ENCODE measurements around the gene GPR107. TPM values are rescaled to one million over a fixed set of nuclear protein-coding genes. Genes with fewer than 3 reads are reported as not detected.
A peak's percentile ranks its signal among the peaks of the same experiment; 100 is the strongest.

Gene GPR107
- total and polyA plus RNA-seq, 2 experiments from 2014 or later = 6.2 to 30.7 TPM

GRCh38 chr9:130150779-130151382 is 97.2 kb downstream of the GPR107 start (continued):
- TF ChIP-seq, protein P1, sequence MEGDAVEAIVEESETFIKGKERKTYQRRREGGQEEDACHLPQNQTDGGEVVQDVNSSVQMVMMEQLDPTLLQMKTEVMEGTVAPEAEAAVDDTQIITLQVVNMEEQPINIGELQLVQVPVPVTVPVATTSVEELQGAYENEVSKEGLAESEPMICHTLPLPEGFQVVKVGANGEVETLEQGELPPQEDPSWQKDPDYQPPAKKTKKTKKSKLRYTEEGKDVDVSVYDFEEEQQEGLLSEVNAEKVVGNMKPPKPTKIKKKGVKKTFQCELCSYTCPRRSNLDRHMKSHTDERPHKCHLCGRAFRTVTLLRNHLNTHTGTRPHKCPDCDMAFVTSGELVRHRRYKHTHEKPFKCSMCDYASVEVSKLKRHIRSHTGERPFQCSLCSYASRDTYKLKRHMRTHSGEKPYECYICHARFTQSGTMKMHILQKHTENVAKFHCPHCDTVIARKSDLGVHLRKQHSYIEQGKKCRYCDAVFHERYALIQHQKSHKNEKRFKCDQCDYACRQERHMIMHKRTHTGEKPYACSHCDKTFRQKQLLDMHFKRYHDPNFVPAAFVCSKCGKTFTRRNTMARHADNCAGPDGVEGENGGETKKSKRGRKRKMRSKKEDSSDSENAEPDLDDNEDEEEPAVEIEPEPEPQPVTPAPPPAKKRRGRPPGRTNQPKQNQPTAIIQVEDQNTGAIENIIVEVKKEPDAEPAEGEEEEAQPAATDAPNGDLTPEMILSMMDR (conservative IDR thresholded peaks at IDR 0.05; ENCODE audit: low read depth in 2 of 2) = no peak
- no peak for TF ChIP-seq CREB1 (CRISPR knock-in tag; IDR thresholded peaks at IDR 0.05; ENCODE audit: low read depth)

GRCh38 chr9:130154816-130155215 is 101.1 kb downstream of the GPR107 start:
- DNase-seq (ENCODE audit: low spot score) (no peak), ATAC-seq (no peak)
- Mint-ChIP-seq H3K27me3 (ENCODE audit: insufficient read depth, low read depth, poor library complexity) (peaks cover 16% of the 10 kb centered on the region), H3K4me3 (no peak overlapping the region), H3K9me3 (no peaks in the 10 kb centered on the region), H3K36me3 (ENCODE audit: low read depth) (no peaks in the 10 kb centered on the region), H3K4me1 (peaks cover 8% of the 10 kb centered on the region), H3K27ac (peak overlapping the region; percentile 83; the same call in 1 of the 2 replicates)
- no peak overlapping the region for H3K4me3 ChIP-seq
- H3K79me2 ChIP-seq (replicated peaks; ENCODE audit: insufficient read depth) = no peaks in the 10 kb centered on the region
- H3K27ac ChIP-seq (ENCODE audit: low read depth) = no peak overlapping the region
- 0 out of 2 replicates have a peak, but pooled peaks cover 3% of the 10 kb centered on the region for H3K9me2 ChIP-seq (ENCODE audit: insufficient read depth)
- no peaks in the 10 kb centered on the region for H3F3A ChIP-seq (replicated peaks; ENCODE audit: low read depth)
- H3K4me1 ChIP-seq (ENCODE audit: insufficient read depth) = peaks cover 17% of the 10 kb centered on the region
- H4K20me1 ChIP-seq (replicated peaks; ENCODE audit: insufficient read depth) = no peaks in the 10 kb centered on the region
- H3K36me3 ChIP-seq (ENCODE audit: insufficient read depth) = no peaks in the 10 kb centered on the region
- no peak overlapping the region for H3K4me2 ChIP-seq
- H3K27me3 ChIP-seq (ENCODE audit: insufficient read depth) = no peaks in the 10 kb centered on the region
- no peak overlapping the region for H2AFZ ChIP-seq
- no peak for TF ChIP-seq CREB1 (CRISPR knock-in tag; IDR thresholded peaks at IDR 0.05; ENCODE audit: low read depth)
- TF ChIP-seq, protein P2, sequence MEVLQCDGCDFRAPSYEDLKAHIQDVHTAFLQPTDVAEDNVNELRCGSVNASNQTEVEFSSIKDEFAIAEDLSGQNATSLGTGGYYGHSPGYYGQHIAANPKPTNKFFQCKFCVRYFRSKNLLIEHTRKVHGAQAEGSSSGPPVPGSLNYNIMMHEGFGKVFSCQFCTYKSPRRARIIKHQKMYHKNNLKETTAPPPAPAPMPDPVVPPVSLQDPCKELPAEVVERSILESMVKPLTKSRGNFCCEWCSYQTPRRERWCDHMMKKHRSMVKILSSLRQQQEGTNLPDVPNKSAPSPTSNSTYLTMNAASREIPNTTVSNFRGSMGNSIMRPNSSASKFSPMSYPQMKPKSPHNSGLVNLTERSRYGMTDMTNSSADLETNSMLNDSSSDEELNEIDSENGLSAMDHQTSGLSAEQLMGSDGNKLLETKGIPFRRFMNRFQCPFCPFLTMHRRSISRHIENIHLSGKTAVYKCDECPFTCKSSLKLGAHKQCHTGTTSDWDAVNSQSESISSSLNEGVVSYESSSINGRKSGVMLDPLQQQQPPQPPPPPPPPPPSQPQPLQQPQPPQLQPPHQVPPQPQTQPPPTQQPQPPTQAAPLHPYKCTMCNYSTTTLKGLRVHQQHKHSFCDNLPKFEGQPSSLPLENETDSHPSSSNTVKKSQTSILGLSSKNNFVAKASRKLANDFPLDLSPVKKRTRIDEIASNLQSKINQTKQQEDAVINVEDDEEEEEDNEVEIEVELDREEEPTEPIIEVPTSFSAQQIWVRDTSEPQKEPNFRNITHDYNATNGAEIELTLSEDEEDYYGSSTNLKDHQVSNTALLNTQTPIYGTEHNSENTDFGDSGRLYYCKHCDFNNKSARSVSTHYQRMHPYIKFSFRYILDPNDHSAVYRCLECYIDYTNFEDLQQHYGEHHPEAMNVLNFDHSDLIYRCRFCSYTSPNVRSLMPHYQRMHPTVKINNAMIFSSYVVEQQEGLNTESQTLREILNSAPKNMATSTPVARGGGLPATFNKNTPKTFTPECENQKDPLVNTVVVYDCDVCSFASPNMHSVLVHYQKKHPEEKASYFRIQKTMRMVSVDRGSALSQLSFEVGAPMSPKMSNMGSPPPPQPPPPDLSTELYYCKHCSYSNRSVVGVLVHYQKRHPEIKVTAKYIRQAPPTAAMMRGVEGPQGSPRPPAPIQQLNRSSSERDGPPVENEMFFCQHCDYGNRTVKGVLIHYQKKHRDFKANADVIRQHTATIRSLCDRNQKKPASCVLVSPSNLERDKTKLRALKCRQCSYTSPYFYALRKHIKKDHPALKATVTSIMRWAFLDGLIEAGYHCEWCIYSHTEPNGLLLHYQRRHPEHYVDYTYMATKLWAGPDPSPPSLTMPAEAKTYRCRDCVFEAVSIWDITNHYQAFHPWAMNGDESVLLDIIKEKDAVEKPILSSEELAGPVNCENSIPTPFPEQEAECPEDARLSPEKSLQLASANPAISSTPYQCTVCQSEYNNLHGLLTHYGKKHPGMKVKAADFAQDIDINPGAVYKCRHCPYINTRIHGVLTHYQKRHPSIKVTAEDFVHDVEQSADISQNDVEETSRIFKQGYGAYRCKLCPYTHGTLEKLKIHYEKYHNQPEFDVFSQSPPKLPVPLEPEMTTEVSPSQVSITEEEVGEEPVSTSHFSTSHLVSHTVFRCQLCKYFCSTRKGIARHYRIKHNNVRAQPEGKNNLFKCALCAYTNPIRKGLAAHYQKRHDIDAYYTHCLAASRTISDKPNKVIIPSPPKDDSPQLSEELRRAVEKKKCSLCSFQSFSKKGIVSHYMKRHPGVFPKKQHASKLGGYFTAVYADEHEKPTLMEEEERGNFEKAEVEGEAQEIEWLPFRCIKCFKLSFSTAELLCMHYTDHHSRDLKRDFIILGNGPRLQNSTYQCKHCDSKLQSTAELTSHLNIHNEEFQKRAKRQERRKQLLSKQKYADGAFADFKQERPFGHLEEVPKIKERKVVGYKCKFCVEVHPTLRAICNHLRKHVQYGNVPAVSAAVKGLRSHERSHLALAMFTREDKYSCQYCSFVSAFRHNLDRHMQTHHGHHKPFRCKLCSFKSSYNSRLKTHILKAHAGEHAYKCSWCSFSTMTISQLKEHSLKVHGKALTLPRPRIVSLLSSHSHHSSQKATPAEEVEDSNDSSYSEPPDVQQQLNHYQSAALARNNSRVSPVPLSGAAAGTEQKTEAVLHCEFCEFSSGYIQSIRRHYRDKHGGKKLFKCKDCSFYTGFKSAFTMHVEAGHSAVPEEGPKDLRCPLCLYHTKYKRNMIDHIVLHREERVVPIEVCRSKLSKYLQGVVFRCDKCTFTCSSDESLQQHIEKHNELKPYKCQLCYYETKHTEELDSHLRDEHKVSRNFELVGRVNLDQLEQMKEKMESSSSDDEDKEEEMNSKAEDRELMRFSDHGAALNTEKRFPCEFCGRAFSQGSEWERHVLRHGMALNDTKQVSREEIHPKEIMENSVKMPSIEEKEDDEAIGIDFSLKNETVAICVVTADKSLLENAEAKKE (CRISPR knock-in tag; IDR thresholded peaks at IDR 0.05) = no peak
- TF ChIP-seq ZNF331 (CRISPR knock-in tag; IDR thresholded peaks at IDR 0.05; ENCODE audit: low read depth) = no peak
- TF ChIP-seq, protein P1 (conservative IDR thresholded peaks at IDR 0.05; ENCODE audit: low read depth in 2 of 2) = no peak
- no peak for TF ChIP-seq ZNF114 (CRISPR knock-in tag; IDR thresholded peaks at IDR 0.05)
- TF ChIP-seq, protein P3, sequence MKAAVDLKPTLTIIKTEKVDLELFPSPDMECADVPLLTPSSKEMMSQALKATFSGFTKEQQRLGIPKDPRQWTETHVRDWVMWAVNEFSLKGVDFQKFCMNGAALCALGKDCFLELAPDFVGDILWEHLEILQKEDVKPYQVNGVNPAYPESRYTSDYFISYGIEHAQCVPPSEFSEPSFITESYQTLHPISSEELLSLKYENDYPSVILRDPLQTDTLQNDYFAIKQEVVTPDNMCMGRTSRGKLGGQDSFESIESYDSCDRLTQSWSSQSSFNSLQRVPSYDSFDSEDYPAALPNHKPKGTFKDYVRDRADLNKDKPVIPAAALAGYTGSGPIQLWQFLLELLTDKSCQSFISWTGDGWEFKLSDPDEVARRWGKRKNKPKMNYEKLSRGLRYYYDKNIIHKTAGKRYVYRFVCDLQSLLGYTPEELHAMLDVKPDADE (IDR thresholded peaks at IDR 0.05) = no peak
- TF ChIP-seq STAT1 (IDR thresholded peaks at IDR 0.05; ENCODE audit: unreplicated experiment) = no peak
- TF ChIP-seq, protein P4, sequence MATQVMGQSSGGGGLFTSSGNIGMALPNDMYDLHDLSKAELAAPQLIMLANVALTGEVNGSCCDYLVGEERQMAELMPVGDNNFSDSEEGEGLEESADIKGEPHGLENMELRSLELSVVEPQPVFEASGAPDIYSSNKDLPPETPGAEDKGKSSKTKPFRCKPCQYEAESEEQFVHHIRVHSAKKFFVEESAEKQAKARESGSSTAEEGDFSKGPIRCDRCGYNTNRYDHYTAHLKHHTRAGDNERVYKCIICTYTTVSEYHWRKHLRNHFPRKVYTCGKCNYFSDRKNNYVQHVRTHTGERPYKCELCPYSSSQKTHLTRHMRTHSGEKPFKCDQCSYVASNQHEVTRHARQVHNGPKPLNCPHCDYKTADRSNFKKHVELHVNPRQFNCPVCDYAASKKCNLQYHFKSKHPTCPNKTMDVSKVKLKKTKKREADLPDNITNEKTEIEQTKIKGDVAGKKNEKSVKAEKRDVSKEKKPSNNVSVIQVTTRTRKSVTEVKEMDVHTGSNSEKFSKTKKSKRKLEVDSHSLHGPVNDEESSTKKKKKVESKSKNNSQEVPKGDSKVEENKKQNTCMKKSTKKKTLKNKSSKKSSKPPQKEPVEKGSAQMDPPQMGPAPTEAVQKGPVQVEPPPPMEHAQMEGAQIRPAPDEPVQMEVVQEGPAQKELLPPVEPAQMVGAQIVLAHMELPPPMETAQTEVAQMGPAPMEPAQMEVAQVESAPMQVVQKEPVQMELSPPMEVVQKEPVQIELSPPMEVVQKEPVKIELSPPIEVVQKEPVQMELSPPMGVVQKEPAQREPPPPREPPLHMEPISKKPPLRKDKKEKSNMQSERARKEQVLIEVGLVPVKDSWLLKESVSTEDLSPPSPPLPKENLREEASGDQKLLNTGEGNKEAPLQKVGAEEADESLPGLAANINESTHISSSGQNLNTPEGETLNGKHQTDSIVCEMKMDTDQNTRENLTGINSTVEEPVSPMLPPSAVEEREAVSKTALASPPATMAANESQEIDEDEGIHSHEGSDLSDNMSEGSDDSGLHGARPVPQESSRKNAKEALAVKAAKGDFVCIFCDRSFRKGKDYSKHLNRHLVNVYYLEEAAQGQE (IDR thresholded peaks at IDR 0.05; ENCODE audit: unreplicated experiment) = no peak
- no peak for TF ChIP-seq EZH2phosphoT487 (IDR thresholded peaks at IDR 0.05; ENCODE audit: unreplicated experiment)

All from GM23338 (cell line).